Tibial nerve (tissue), 4 donors: ENCODE data around the gene COMMD1. TPM values are rescaled to one million over a fixed set of nuclear protein-coding genes. Genes with fewer than 3 reads are reported as not detected.

Source experiments
- DNase-seq, 2 donors: peaks; one replicate each; pipeline ENCODE4 v3.0.0-alpha.2; 2019; ENCODE audit warnings: low spot score in 2 of 2
- H3K27ac ChIP-seq, 4 donors: fragments of 200-600 bp; sonication (generic) in 3 of 4; one replicate each; pipeline ENCODE4 v1.5.1; 2017 to 2019; ENCODE audit warnings: mild to moderate bottlenecking in 1 of 4
- H3K27me3 ChIP-seq, 2 donors: fragments of 200-600 bp; sonication (generic) in 1 of 2; one replicate each; pipeline versions ENCODE4 v1.5.1 to v1.6.0; 2017 to 2019
- H3K36me3 ChIP-seq, 3 donors: fragments of 200-600 bp; sonication (generic); one replicate each; pipeline ENCODE4 v1.5.1; 2018 to 2019
- H3K4me1 ChIP-seq, 4 donors: fragments of 200-600 bp; sonication (generic) in 3 of 4; one replicate each; pipeline ENCODE4 v1.5.1; 2017 to 2019
- H3K4me3 ChIP-seq, 4 donors: fragments of 200-600 bp; sonication (generic) in 3 of 4; one replicate each; pipeline ENCODE4 v1.5.1; 2017 to 2019; ENCODE audit warnings: mild to moderate bottlenecking in 1 of 4, moderate library complexity in 1 of 4
- H3K9me3 ChIP-seq, 4 donors: fragments of 200-600 bp; sonication (generic) in 3 of 4; one replicate each; pipeline ENCODE4 v1.5.1; 2017 to 2019
- CTCF ChIP-seq, 5 experiments: fragments of 200-600 bp in 3 of 5; fragments of 450-650 bp in 2 of 5; sonication (generic) in 3 of 5; IDR thresholded peaks; one replicate each; pipeline ENCODE4 v1.5.1; 2016 to 2019; ENCODE audit warnings: antibody characterized with exemption in 5 of 5, mild to moderate bottlenecking in 3 of 5, moderate library complexity in 2 of 5
- EP300 ChIP-seq, 2 donors: sonication (generic); formaldehyde crosslinking; IDR thresholded peaks; one replicate each; pipeline ENCODE4 v1.6.1; 2017; ENCODE audit warnings: antibody characterized with exemption in 2 of 2, mild to moderate bottlenecking in 1 of 2
- POLR2A ChIP-seq, 2 donors: fragments of 450-650 bp; IDR thresholded peaks; one replicate each; pipeline ENCODE4 v1.6.1; 2017; ENCODE audit warnings: antibody characterized with exemption in 2 of 2, mild to moderate bottlenecking in 2 of 2, moderate library complexity in 2 of 2
- WGBS, 2 donors: methylation state at CpG; one replicate each; pipeline ENCODE4 v1.1.5; 2018; 5-methylcytosine and 5-hydroxymethylcytosine counted together
- total RNA-seq, 4 donors: library from RNA; depleted of rRNA; stranded (reverse); fragments of >200 nt; gene quantifications; one replicate each; pipeline ENCODE4 v1.1.0, GENCODE V29; 2016

Gene COMMD1
- total RNA-seq, 4 donors from 2014 or later, result 29.6 to 49.2 (median 43.7) TPM

GRCh38 chr2:62045017-62045543, 139.6 kb downstream of the COMMD1 start:
- Histone ChIP-seq H3K27me3 (no peaks in the 10 kb centered on the region), H3K27ac (no peak overlapping the region), H3K4me3 (no peak overlapping the region), H3K36me3 (no peaks in the 10 kb centered on the region), H3K4me1 (no peaks in the 10 kb centered on the region), H3K9me3 (peaks cover 0 to 2% (median 0%) of the 10 kb centered on the region in 4 donors)
- no peak for TF ChIP-seq EP300 (IDR thresholded peaks at IDR 0.05)
- TF ChIP-seq CTCF (IDR thresholded peaks at IDR 0.05), result no peak
- no peak for TF ChIP-seq POLR2A (IDR thresholded peaks at IDR 0.05)
- DNase-seq, result no peak
- WGBS, 2 donors, result 88 to 92% methylated on average over 3 of the region's 3 CpGs

- Histone ChIP-seq H3K27me3 (no peaks in the 10 kb centered on the region), H3K36me3 (no peaks in the 10 kb centered on the region), H3K4me1 (peaks cover 0 to 3% (median 0%) of the 10 kb centered on the region in 4 donors), H3K27ac (no peak overlapping the region), H3K9me3 (peaks cover 0 to 2% (median 0%) of the 10 kb centered on the region in 4 donors), H3K4me3 (no peak overlapping the region)
- no peak for DNase-seq
- TF ChIP-seq CTCF (IDR thresholded peaks at IDR 0.05) (no peak), EP300 (IDR thresholded peaks at IDR 0.05) (no peak), POLR2A (IDR thresholded peaks at IDR 0.05) (no peak)
- WGBS, 2 donors, result 93 to 97% methylated on average over 1 of the region's 1 CpG
These were observed 140.7 kb downstream of the COMMD1 start for GRCh38 chr2:62046141-62046540.

- H3K27ac ChIP-seq, result no peak overlapping the region
- no peak overlapping the region for H3K4me3 ChIP-seq
- H3K9me3 ChIP-seq, result no peaks in the 10 kb centered on the region
- H3K4me1 ChIP-seq, result peaks cover 0 to 3% (median 0%) of the 10 kb centered on the region in 4 donors
- no peaks in the 10 kb centered on the region for H3K36me3 ChIP-seq
- H3K27me3 ChIP-seq, result no peaks in the 10 kb centered on the region
- 34 to 44% methylated on average over 2 of the region's 2 CpGs for WGBS, 2 donors
- DNase-seq, result no peak
- TF ChIP-seq CTCF (IDR thresholded peaks at IDR 0.05) (no peak), EP300 (IDR thresholded peaks at IDR 0.05) (no peak), POLR2A (IDR thresholded peaks at IDR 0.05) (no peak)
These were observed 145.1 kb downstream of the COMMD1 start for GRCh38 chr2:62050456-62051045.

GRCh38 chr2:62054029-62054791, 148.7 kb downstream of the COMMD1 start:
- no peak overlapping the region for H3K27ac ChIP-seq
- peaks cover 0 to 4% (median 0%) of the 10 kb centered on the region in 4 donors for H3K9me3 ChIP-seq
- H3K27me3 ChIP-seq, result no peaks in the 10 kb centered on the region
- peaks cover 0 to 9% (median 0%) of the 10 kb centered on the region in 3 donors for H3K36me3 ChIP-seq
- DNase-seq, result no peak
- WGBS, 2 donors, result 92 to 94% methylated on average over 4 of the region's 4 CpGs
- no peak overlapping the region for H3K4me3 ChIP-seq
- H3K4me1 ChIP-seq, result peaks cover 0 to 3% (median 0%) of the 10 kb centered on the region in 4 donors
- no peak for TF ChIP-seq CTCF (IDR thresholded peaks at IDR 0.05)
- TF ChIP-seq POLR2A (IDR thresholded peaks at IDR 0.05), result no peak
- TF ChIP-seq EP300 (IDR thresholded peaks at IDR 0.05), result no peak
